Breast epithelium (tissue), 4 donors: Measurements from ENCODE around the gene NKX2-2. TPM values are rescaled to one million over a fixed set of nuclear protein-coding genes. Genes with fewer than 3 reads are reported as not detected.
A peak's percentile ranks its signal among the peaks of the same experiment; 100 is the strongest.

Experiments used
- DNase-seq, 2 donors: peaks; one replicate each; pipeline ENCODE4 v3.0.0-alpha.2; 2019; ENCODE audit warnings: low spot score in 2 of 2
- H3K27ac ChIP-seq, 2 donors: fragments of 200-600 bp; sonication (generic) in 1 of 2; one replicate each; pipeline ENCODE4 v1.5.1; 2016 to 2019; ENCODE audit warnings: mild to moderate bottlenecking in 1 of 2
- H3K27me3 ChIP-seq, 2 donors: fragments of 200-600 bp; sonication (generic) in 1 of 2; one replicate each; pipeline versions ENCODE4 v1.5.1 to v1.6.0; 2017 to 2019; ENCODE audit warnings: control low read depth in 1 of 2, mild to moderate bottlenecking in 1 of 2
- H3K36me3 ChIP-seq: fragments of 200-600 bp; one replicate; pipeline ENCODE4 v1.5.1; 2019
- H3K4me1 ChIP-seq, 2 donors: fragments of 200-600 bp; sonication (generic); one replicate each; pipeline ENCODE4 v1.5.1; 2016 to 2019; ENCODE audit warnings: control low read depth in 1 of 2
- H3K4me3 ChIP-seq, 3 donors: fragments of 200-600 bp; sonication (generic); 1 replicate in 2 of 3; 2 replicates in 1 of 3; pipeline ENCODE4 v1.5.1; 2016 to 2019; ENCODE audit warnings: mild to moderate bottlenecking in 3 of 3, moderate library complexity in 2 of 3
- H3K9me3 ChIP-seq, 2 donors: fragments of 200-600 bp; sonication (generic) in 1 of 2; one replicate each; pipeline ENCODE4 v1.5.1; 2016 to 2019; ENCODE audit warnings: control low read depth in 1 of 2
- CTCF ChIP-seq, 3 donors: fragments of 450-650 bp; IDR thresholded peaks; one replicate each; pipeline ENCODE4 v1.5.1; 2016 to 2017; ENCODE audit warnings: antibody characterized with exemption in 3 of 3, mild to moderate bottlenecking in 3 of 3, moderate library complexity in 3 of 3
- POLR2A ChIP-seq: fragments of 450-650 bp; IDR thresholded peaks from one replicate; pipeline ENCODE4 v1.6.1; 2016; ENCODE audit warnings: antibody characterized with exemption, mild to moderate bottlenecking, moderate library complexity
- POLR2AphosphoS5 ChIP-seq, 3 donors: sonication (generic); formaldehyde crosslinking; IDR thresholded peaks; one replicate each; pipeline ENCODE4 v1.6.1; 2017; ENCODE audit warnings: antibody characterized with exemption in 3 of 3
- intact Hi-C: fragments of 100-400 bp; cut with DNase I; formaldehyde crosslinking; loops from one replicate; pipeline ENCODE4 v1.15.1; 2023; ENCODE audit warnings: low total_unique reads
- total RNA-seq, 3 donors: library from RNA; depleted of rRNA; stranded (reverse); fragments of >200 nt; gene quantifications; one replicate each; pipeline ENCODE4 v1.1.0, GENCODE V29; 2016

NKX2-2 gene
- not detected for total RNA-seq

- H3K9me3 ChIP-seq = no peaks in the 10 kb centered on the region
- peaks cover 4 to 100% of the 10 kb centered on the region in 2 donors for H3K27me3 ChIP-seq
- H3K4me3 ChIP-seq = peak within 1 kb of the TSS; percentile 14 to 55 (median 18)
- H3K27ac ChIP-seq = no peak within 1 kb of the TSS
- peaks cover 0 to 15% of the 10 kb centered on the region in 2 donors for H3K4me1 ChIP-seq
- no peak for TF ChIP-seq CTCF (IDR thresholded peaks at IDR 0.05)
- DNase-seq = no peak
- H3K36me3 ChIP-seq = no peaks in the 10 kb centered on the region
- intact Hi-C loops = no loop called here
Measured at GRCh38 chr20:21513881-21514540, at the start of gene NKX2-2. Gene NKX2-2 (minus strand): TSS chr20:21514064. CDS start chr20:21513669, 395 bp downstream.

DNA sequence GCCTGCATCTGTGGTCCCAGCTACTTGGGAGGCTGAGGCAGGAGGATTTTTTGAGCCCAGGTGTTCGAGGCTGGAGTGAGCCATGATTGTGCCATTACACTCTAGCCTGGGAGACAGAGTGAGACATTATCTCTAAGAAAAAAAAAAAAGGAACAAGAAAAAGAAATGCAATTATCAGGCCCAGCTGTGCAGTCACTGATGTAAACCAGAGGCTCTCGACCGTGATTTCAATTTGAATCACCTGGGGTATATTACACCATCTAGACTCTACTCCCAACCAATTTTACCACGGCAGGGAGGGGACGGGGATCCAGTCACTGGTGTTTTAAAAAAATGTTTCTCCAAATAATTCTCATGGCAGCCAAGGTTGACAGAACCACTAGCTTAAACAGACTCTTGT is 48.8 kb upstream of the NKX2-2 start:
- H3K4me3 ChIP-seq = no peak overlapping the region
- H3K9me3 ChIP-seq = peaks cover 0 to 3% of the 10 kb centered on the region in 2 donors
- no peak for DNase-seq
- peaks cover 0 to 30% of the 10 kb centered on the region in 2 donors for H3K27me3 ChIP-seq
- H3K36me3 ChIP-seq = no peaks in the 10 kb centered on the region
- H3K4me1 ChIP-seq = no peaks in the 10 kb centered on the region
- intact Hi-C loops = no loop called here
- TF ChIP-seq POLR2A (no peak), POLR2AphosphoS5 (IDR thresholded peaks at IDR 0.05) (no peak), CTCF (IDR thresholded peaks at IDR 0.05) (no peak)
- no peak overlapping the region for H3K27ac ChIP-seq

GRCh38 chr20:21559305-21559704 is 45.4 kb upstream of the NKX2-2 start:
- Histone ChIP-seq H3K4me1 (no peaks in the 10 kb centered on the region), H3K27me3 (peaks cover 0 to 45% of the 10 kb centered on the region in 2 donors)
- intact Hi-C loops = no loop called here

GRCh38 chr20:21557241-21558020 is 43.6 kb upstream of the NKX2-2 start:
- Histone ChIP-seq H3K27me3 (peaks cover 0 to 51% of the 10 kb centered on the region in 2 donors), H3K4me3 (no peak overlapping the region), H3K4me1 (no peaks in the 10 kb centered on the region), H3K9me3 (no peaks in the 10 kb centered on the region), H3K27ac (no peak overlapping the region), H3K36me3 (no peaks in the 10 kb centered on the region)
- TF ChIP-seq CTCF (IDR thresholded peaks at IDR 0.05) (no peak), POLR2A (no peak), POLR2AphosphoS5 (IDR thresholded peaks at IDR 0.05) (no peak)
- no peak for DNase-seq
- intact Hi-C loops = no loop called here

More at GRCh38 chr20:21559305-21559704, 45.4 kb upstream of the NKX2-2 start:
- Histone ChIP-seq H3K9me3 (peaks cover 0 to 3% of the 10 kb centered on the region in 2 donors), H3K36me3 (no peaks in the 10 kb centered on the region), H3K4me3 (no peak overlapping the region), H3K27ac (no peak overlapping the region)
- DNase-seq = no peak
- no peak for TF ChIP-seq CTCF (IDR thresholded peaks at IDR 0.05)
- TF ChIP-seq POLR2A = no peak
- TF ChIP-seq POLR2AphosphoS5 (IDR thresholded peaks at IDR 0.05) = no peak

DNA sequence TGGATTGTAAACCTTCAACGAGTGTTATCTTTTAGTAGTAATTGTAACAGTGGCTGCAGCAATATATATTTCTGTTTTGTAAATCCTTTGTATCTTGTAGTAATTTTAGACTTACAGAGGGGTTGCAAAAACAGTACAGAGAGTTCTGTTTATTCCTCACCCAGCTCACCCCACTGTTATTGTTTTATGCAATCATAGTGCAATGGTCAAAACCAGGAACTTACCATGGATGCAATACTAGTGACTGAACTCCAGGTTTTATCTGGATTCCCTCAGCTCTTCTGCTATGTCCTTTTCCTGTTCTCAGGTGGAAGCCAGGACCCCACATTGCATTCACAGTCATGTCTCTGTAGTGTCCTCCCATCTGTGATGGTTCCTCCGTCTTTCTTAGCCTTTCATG is 42.5 kb upstream of the NKX2-2 start:
- no peaks in the 10 kb centered on the region for H3K36me3 ChIP-seq
- peaks cover 0 to 42% of the 10 kb centered on the region in 2 donors for H3K27me3 ChIP-seq
- H3K4me3 ChIP-seq = no peak overlapping the region
- H3K4me1 ChIP-seq = no peaks in the 10 kb centered on the region
- TF ChIP-seq CTCF (IDR thresholded peaks at IDR 0.05) = no peak
- no peak for TF ChIP-seq POLR2A
- TF ChIP-seq POLR2AphosphoS5 (IDR thresholded peaks at IDR 0.05) = no peak
- intact Hi-C loops = no loop called here
- no peaks in the 10 kb centered on the region for H3K9me3 ChIP-seq
- no peak overlapping the region for H3K27ac ChIP-seq
- DNase-seq = no peak
